ENCODE measurements around the gene CD151.

The CD151 gene

GRCh38 chr11:821512-822371 is 11.0 kb upstream of the CD151 start:
- in situ Hi-C loops (cut with HindIII; ENCODE audit: low sequenced_read_pairs) = no loop called here
- H3K4me3 ChIP-seq (ENCODE audit: low read depth, low read length) = peak overlapping the region; percentile 5
- no peak for DNase-seq (ENCODE audit: low read depth)
- no peak for TF ChIP-seq CTCF (IDR thresholded peaks at IDR 0.05; ENCODE audit: low read depth, low read length, missing control alignments)

DNA sequence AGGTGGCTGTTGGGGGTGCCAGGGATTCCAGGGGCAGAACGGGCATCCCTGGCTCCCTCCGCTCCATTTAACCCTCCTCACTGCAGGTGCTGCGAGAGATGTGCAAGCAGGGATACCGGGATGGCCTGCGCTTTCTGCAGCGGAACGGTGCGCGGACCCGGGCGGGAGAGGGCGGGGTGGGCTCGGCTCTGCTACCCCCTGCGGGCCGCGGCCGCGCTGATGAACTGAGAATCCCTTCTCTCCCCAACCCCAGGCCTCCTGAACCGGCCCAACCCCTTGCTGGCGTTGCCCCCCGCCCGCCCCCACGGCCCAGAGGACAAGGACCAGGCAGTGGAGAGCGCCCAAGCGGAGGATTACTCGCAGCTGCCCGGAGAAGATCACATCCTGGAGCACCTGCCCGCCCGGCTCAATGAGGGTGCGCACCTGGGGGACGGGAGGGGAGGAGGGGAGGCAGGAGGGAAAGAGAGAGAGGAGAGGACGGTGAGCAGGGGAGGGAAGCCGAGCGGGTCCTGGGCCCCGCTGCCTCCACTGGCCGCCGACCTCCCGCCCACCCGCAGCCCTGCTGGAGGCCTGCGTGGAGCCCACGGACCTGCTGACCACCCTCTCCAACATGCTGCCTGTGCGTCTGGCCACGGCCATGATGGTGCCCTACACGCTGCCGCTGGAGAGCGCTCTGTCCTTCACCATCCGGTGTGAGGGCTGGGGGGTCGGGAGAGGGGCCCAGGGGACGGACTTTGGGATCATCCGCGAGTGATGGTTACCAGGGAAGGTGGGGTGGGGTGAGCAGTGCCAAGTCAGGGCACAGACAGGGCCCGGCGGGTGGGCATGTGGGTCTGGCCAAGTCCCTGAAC is 9.1 kb upstream of the CD151 start:
- in situ Hi-C loops (cut with HindIII; ENCODE audit: low sequenced_read_pairs) = no loop called here
- DNase-seq (ENCODE audit: low read depth) = no peak
- TF ChIP-seq CTCF (IDR thresholded peaks at IDR 0.05; ENCODE audit: low read depth, low read length, missing control alignments) = no peak
- no peak overlapping the region for H3K4me3 ChIP-seq (ENCODE audit: low read depth, low read length)

DNA sequence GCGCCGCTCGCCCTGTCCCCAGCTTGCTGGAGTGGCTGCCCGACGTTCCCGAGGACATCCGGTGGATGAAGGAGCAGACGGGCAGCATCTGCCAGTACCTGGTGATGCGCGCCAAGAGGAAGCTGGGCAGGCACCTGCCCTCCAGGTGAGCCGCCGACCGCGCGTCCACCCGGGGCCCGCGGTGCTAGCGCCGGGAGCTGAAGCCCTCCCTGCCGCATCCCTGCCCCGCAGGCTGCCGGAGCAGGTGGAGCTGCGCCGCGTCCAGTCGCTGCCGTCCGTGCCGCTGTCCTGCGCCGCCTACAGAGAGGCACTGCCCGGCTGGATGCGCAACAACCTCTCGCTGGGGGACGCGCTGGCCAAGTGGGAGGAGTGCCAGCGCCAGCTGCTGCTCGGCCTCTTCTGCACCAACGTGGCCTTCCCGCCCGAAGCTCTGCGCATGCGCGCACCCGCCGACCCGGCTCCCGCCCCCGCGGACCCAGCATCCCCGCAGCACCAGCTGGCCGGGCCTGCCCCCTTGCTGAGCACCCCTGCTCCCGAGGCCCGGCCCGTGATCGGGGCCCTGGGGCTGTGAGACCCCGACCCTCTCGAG is 8.4 kb upstream of the CD151 start:
- no peak for TF ChIP-seq CTCF (IDR thresholded peaks at IDR 0.05; ENCODE audit: low read depth, low read length, missing control alignments)
- in situ Hi-C loops (cut with HindIII; ENCODE audit: low sequenced_read_pairs) = no loop called here

DNA sequence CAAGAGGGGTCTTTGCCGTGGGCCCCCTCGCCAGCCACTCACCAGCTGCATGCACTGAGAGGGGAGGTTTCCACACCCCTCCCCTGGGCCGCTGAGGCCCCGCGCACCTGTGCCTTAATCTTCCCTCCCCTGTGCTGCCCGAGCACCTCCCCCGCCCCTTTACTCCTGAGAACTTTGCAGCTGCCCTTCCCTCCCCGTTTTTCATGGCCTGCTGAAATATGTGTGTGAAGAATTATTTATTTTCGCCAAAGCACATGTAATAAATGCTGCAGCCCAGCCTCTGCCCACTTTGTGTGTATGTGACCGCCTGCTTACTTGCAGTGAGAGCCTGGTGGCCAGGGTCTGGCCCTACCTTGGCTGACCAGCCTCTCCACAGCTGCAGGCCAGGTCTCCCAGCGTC is 7.8 kb upstream of the CD151 start:
- H3K4me3 ChIP-seq (ENCODE audit: low read depth, low read length) = no peak overlapping the region
- no peak for DNase-seq (ENCODE audit: low read depth)
- no peak for TF ChIP-seq CTCF (IDR thresholded peaks at IDR 0.05; ENCODE audit: low read depth, low read length, missing control alignments)
- in situ Hi-C loops (cut with HindIII; ENCODE audit: low sequenced_read_pairs) = no loop called here

More for the DNA sequence above, 8.4 kb upstream of the CD151 start:
- no peak for DNase-seq (ENCODE audit: low read depth)
- H3K4me3 ChIP-seq (ENCODE audit: low read depth, low read length) = no peak overlapping the region

GRCh38 chr11:825366-826226 is 7.2 kb upstream of the CD151 start:
- no peak overlapping the region for H3K4me3 ChIP-seq (ENCODE audit: low read depth, low read length)
- DNase-seq (ENCODE audit: low read depth) = no peak
- in situ Hi-C loops (cut with HindIII; ENCODE audit: low sequenced_read_pairs) = no loop called here

More at GRCh38 chr11:825366-826226, 7.2 kb upstream of the CD151 start:
- no peak for TF ChIP-seq CTCF (IDR thresholded peaks at IDR 0.05; ENCODE audit: low read depth, low read length, missing control alignments)
